ENCODE data around the gene WDFY4. TPM values are rescaled to one million over a fixed set of nuclear protein-coding genes. Genes with fewer than 3 reads are reported as not detected.

The WDFY4 gene
- total and polyA plus RNA-seq, 9 of the 15 experiments (the other 6 are each of a cell fraction or from before 2014, with no cell fraction given): 0.01 to 0.02 (median 0.01) TPM; not detected in 6

- no peak for TF ChIP-seq ZBTB2 (IDR thresholded peaks at IDR 0.05)
- TF ChIP-seq ZNF589 (CRISPR knock-in tag; IDR thresholded peaks at IDR 0.05; ENCODE audit: low read depth): no peak
- no peak for TF ChIP-seq POLR2AphosphoS5 (IDR thresholded peaks at IDR 0.05; ENCODE audit: control insufficient read depth, insufficient read depth, low read depth, low read length)
- TF ChIP-seq, protein P1, sequence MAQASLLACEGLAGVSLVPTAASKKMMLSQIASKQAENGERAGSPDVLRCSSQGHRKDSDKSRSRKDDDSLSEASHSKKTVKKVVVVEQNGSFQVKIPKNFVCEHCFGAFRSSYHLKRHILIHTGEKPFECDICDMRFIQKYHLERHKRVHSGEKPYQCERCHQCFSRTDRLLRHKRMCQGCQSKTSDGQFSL (CRISPR knock-in tag; IDR thresholded peaks at IDR 0.05): peak; percentile 92
- TF ChIP-seq, protein P1 (tag; IDR thresholded peaks at IDR 0.05): peak in 1 of 2 experiments; percentile 87; a peak in 1 of 4 replicates
- TF ChIP-seq ADNP (tag; IDR thresholded peaks at IDR 0.05): no peak
- TF ChIP-seq, protein P2, sequence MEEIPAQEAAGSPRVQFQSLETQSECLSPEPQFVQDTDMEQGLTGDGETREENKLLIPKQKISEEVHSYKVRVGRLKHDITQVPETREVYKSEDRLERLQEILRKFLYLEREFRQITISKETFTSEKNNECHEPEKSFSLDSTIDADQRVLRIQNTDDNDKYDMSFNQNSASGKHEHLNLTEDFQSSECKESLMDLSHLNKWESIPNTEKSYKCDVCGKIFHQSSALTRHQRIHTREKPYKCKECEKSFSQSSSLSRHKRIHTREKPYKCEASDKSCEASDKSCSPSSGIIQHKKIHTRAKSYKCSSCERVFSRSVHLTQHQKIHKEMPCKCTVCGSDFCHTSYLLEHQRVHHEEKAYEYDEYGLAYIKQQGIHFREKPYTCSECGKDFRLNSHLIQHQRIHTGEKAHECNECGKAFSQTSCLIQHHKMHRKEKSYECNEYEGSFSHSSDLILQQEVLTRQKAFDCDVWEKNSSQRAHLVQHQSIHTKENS (CRISPR knock-in tag; IDR thresholded peaks at IDR 0.05): no peak
- TF ChIP-seq ZBTB7A (IDR thresholded peaks at IDR 0.05; ENCODE audit: borderline replicate concordance, control insufficient read depth, low read depth, low read length): peak; percentile 74; the same call in 1 of the 2 replicates
- TF ChIP-seq MEF2D (tag; conservative IDR thresholded peaks at IDR 0.05; ENCODE audit: low read depth): no peak
- TF ChIP-seq DMBX1 (CRISPR knock-in tag; IDR thresholded peaks at IDR 0.05; ENCODE audit: borderline replicate concordance): no peak; the same call in 1 of the 2 replicates
- no peak for TF ChIP-seq ZNF232 (CRISPR knock-in tag; IDR thresholded peaks at IDR 0.05)
- TF ChIP-seq, protein P3, sequence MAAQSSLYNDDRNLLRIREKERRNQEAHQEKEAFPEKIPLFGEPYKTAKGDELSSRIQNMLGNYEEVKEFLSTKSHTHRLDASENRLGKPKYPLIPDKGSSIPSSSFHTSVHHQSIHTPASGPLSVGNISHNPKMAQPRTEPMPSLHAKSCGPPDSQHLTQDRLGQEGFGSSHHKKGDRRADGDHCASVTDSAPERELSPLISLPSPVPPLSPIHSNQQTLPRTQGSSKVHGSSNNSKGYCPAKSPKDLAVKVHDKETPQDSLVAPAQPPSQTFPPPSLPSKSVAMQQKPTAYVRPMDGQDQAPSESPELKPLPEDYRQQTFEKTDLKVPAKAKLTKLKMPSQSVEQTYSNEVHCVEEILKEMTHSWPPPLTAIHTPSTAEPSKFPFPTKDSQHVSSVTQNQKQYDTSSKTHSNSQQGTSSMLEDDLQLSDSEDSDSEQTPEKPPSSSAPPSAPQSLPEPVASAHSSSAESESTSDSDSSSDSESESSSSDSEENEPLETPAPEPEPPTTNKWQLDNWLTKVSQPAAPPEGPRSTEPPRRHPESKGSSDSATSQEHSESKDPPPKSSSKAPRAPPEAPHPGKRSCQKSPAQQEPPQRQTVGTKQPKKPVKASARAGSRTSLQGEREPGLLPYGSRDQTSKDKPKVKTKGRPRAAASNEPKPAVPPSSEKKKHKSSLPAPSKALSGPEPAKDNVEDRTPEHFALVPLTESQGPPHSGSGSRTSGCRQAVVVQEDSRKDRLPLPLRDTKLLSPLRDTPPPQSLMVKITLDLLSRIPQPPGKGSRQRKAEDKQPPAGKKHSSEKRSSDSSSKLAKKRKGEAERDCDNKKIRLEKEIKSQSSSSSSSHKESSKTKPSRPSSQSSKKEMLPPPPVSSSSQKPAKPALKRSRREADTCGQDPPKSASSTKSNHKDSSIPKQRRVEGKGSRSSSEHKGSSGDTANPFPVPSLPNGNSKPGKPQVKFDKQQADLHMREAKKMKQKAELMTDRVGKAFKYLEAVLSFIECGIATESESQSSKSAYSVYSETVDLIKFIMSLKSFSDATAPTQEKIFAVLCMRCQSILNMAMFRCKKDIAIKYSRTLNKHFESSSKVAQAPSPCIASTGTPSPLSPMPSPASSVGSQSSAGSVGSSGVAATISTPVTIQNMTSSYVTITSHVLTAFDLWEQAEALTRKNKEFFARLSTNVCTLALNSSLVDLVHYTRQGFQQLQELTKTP (IDR thresholded peaks at IDR 0.05; ENCODE audit: low read depth in 1 of 2, partially characterized antibody in 2 of 2): no peak
- TF ChIP-seq EHMT2 (IDR thresholded peaks at IDR 0.05): 0 out of 2 replicates have a peak, but pooled peaks have one; percentile 42
- TF ChIP-seq MTF1 (CRISPR knock-in tag; IDR thresholded peaks at IDR 0.05; ENCODE audit: borderline replicate concordance): no peak
- no peak for TF ChIP-seq ZNF717 (CRISPR knock-in tag; IDR thresholded peaks at IDR 0.05)
- no peak for TF ChIP-seq HNRNPH1 (optimal IDR thresholded peaks at IDR 0.05; ENCODE audit: low read depth, low read length)
- TF ChIP-seq MED1 (CRISPR knock-in tag; IDR thresholded peaks at IDR 0.05; ENCODE audit: borderline replicate concordance): no peak; the same call in 1 of the 2 replicates
- no peak for TF ChIP-seq USF2 (CRISPR knock-in tag; IDR thresholded peaks at IDR 0.05)
Observed at GRCh38 chr10:48656241-48656913, 28.3 kb upstream of the WDFY4 start (continued).
